Embryonic facial prominence (tissue), 1 donor: ENCODE measurements around the gene MPL.
"Not testable (repeated sequence)": the region's sequence is repeated elsewhere in the genome, so short reads cannot be mapped to it uniquely, and the experiment has no call there.

ENCODE experiments used
- DNase-seq: peaks from one replicate; pipeline ENCODE4 v3.0.0-alpha.2; 2016; ENCODE audit errors: extremely low spot score

The MPL gene

DNA sequence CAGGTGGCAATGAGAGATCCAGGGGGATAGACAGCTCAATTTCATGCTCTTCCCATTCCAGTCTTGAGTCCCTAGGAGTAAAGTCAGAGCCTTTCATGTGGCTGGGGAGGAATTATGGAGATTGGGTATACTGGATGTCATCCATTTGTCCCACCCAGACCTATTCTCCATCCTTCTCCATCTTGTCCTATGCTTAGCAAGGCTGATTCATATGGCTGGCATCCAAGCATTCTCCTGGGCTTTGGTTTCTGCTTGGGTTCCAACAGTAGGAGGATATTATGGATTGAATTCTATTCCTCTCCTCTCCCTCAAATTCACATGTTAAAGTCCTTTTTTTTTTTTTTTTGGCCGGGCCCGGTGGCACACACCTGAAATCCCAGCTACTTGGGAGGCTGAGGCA lies 17.3 kb downstream of the MPL start:
- no peak for DNase-seq

DNA sequence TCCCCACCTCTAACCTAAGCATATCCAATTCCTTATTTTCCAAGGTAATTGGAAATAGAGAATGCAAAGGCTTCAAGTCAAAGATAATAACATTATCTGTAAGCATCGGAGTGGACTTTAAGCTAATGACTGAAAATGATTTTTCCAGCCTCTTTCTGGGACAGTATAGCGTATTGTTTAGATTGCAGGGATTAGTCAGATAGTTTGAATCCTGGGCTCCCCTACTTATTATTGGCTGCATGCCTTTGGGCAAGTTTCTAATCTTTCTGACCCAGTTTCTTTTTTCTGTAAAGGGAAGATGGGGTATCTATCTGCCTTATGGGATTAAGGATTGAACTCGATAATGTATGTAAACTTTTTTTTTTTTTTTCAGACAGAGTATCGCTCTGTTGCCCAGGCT lies 19.6 kb downstream of the MPL start:
- no peak for DNase-seq

DNA sequence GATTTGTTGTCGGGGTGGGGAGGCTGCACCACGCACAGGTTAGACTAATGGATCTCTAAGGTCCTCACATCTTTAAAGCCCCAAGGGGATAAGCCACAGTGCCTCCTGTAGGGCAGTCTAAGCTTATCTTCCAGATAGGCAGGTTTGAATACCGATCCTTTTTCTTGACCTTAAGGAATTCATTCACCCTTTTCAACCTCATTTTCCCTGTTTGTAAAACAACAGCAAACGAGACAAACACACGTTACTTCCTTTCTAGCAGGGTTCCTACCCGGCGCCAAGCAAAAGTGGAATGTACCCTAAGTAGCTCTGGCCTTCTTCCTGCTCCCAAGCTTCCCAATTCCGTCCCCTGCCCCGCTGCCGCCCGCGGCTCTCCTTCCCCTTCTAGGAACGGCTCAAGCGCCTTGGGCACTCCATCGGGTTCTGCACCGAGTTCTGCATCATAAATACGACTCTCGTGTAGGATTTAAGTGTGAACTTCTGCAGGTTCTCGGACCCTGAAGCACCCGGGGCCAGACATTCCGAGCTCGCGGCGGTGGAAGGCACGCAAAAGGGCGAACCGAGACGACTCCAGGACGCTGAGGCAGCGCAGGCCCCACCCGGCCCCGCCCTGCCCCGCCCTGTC lies 20.6 kb downstream of the MPL start:
- no peak for DNase-seq

DNA sequence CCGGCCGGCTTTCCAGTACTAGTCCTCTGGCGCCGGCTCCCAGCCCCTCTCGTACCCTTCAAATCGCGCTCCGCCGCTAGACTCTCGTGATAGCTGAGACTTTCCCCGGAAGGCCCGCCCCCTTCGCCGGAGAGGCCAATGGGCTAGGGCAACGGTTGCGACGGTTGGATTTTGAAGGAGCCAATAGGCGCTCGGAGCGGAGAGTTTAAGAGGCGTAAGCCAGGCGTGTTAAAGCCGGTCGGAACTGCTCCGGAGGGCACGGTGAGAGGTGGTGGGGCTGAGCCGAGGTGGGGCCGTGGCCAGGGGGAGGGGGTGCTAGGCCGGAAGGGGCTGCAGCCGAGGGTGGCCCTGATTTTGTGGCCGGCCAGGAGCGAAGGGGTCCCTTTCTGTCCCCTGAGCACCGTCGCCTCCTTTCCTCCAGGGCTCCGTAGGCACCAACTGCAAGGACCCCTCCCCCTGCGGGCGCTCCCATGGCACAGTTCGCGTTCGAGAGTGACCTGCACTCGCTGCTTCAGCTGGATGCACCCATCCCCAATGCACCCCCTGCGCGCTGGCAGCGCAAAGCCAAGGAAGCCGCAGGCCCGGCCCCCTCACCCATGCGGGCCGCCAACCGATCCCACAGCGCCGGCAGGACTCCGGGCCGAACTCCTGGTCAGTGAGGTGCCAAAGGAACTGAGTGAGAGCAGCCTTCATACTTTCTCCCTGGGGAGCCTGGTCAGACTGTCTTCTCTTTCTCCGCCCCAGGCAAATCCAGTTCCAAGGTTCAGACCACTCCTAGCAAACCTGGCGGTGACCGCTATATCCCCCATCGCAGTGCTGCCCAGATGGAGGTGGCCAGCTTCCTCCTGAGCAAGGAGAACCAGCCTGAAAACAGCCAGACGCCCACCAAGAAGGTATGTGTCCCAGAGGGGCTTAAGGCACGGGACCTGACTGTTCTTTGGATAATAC lies 21.4 kb downstream of the MPL start, which contains the start of gene CDC20:
Gene CDC20, plus strand, starts transcription at position 236 of the 948 bp plus-strand sequence. Its CDS starts 235 bp downstream, at position 471.
- DNase-seq, result peak; percentile 95

DNA sequence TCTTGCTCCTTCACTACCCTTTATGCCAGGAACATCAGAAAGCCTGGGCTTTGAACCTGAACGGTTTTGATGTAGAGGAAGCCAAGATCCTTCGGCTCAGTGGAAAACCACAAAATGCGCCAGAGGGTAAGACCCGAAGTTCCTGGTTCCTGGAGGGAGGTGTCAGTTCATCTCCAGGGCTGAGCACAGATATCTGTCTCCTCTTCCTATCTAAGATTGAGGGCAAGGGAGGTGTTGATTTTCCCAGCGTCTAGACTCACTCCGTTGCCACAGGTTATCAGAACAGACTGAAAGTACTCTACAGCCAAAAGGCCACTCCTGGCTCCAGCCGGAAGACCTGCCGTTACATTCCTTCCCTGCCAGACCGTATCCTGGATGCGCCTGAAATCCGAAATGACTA lies 22.1 kb downstream of the MPL start:
- DNase-seq, result no peak

DNA sequence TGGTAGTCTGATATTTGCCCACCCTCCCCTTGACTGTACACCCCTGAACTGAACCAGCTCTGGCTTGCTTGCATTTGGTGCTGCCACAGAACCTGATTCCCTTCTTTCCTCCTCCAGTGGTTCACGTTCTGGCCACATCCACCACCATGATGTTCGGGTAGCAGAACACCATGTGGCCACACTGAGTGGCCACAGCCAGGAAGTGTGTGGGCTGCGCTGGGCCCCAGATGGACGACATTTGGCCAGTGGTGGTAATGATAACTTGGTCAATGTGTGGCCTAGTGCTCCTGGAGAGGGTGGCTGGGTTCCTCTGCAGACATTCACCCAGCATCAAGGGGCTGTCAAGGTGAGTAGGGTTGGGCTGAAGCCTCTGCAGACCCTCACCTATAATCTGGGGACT lies 23.0 kb downstream of the MPL start:
- DNase-seq, result no peak

DNA sequence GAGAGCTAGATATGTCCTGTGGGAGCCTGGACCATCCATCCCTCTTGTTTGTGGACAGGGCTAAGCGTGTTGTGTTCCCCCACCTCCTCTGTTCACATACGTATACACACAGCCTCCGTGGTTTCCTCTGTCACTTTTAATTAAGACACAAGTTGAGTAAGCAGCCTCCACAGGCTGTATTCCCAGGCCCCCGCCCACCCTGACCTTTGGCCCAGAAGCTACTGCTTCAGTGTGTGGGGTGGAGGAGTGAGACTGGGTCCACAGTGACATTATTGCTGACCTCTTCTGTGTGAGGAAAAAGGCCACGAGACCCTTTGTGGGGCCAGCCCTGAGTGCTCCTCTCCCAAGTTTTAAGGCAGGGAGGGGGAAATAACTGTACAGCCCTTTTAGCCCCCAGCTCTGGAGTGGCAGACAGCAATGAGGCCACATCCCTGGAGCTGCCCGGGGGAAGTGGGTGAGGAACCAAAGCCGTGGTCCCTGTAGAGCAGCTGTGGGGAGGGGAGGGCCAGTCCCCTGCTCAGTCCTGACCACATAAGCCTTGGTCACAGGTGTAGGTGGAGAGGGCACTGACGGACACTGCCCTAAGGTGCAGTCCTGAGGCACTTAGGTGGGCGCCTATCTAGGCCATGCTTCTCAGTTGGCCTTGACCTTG lies 25.8 kb downstream of the MPL start:
- DNase-seq, result no peak

DNA sequence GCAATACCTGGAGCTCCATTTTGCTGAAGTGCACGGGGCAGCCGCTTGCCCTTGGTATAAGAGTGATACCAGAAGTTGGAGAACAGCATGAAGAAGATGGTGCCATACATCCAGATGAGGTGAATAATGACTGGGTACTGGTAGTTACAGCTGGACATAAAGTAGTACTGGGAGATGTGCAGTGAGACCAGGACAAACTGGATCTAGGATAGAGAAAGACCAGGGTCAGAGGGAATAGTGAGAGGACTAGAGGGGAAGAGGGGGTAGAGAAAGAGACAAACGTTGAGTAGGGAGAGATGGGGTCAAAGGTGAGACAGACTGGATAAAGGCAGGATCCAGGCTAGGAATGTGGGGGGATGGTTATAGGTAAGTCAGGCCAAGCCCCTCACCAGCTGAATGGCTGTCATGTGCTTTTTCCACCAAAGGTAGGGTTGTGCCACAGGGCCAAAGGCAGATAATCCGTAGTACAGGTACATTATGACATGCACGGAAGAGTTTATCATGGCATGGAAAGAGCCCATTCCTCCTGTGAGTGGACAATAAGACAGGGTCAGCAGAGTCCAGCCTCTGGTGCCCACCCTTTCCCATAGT lies 26.4 kb downstream of the MPL start:
- DNase-seq, result no peak

DNA sequence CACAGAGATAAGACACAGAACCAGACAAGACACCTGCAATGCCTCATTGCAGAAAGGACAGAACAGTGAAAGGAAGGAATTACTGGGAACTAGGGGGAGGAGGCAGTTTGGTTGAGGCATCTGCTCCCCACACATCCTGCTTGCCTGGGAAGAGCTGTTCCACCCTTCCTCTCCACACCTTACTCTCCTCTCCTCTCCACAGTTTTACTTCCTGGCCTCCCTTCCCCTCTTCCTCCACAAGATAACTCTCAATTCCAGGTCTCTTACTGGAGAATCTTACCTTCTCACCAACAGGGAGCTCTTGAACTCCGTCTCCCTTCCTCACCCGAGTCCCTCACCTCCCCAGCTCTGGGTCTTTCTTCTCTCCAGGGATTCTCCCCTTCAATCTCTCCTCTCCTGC lies 28.1 kb downstream of the MPL start:
- no peak for DNase-seq

DNA sequence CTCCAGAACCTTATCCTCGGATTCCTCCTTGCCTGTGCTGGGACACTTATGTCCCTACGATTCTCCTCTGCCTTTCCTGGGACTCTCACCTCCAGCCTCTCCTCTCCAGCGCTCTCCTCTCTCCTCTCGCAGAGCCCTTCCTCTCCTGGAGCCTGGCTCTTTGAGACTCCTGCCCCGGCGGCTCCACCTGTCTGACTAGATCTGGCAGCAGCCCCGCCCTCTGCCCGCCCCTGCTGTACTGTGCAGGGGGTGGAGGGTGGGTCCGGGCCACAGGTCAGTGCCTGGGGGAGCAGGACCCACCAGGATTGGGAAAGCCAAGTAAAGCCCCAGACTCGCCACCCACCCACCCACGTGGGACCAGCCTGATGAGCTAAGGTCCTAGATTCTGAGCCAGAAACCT lies 28.6 kb downstream of the MPL start:
- no peak for DNase-seq

DNA sequence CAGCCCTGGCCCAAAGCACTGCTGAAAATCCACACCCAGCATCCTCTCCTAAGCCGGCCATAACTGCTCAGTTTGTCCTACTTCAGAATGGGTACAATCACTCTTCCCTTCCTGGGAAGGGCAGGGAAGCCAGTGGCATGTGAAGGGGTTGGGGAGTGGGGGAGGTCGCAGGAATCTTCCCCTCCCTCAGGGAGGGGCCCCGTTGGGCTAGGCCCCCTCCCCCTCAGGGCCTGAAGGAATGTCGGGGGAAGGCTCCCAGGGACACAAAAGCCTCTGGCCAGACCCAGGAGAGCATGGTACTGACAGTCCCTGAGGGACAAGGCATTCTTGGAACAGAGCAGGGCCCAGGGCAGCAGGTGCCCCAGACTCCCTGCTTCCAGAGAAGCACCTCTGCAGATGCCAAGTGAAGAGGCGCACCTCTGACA lies 29.0 kb downstream of the MPL start:
- no peak for DNase-seq

DNA sequence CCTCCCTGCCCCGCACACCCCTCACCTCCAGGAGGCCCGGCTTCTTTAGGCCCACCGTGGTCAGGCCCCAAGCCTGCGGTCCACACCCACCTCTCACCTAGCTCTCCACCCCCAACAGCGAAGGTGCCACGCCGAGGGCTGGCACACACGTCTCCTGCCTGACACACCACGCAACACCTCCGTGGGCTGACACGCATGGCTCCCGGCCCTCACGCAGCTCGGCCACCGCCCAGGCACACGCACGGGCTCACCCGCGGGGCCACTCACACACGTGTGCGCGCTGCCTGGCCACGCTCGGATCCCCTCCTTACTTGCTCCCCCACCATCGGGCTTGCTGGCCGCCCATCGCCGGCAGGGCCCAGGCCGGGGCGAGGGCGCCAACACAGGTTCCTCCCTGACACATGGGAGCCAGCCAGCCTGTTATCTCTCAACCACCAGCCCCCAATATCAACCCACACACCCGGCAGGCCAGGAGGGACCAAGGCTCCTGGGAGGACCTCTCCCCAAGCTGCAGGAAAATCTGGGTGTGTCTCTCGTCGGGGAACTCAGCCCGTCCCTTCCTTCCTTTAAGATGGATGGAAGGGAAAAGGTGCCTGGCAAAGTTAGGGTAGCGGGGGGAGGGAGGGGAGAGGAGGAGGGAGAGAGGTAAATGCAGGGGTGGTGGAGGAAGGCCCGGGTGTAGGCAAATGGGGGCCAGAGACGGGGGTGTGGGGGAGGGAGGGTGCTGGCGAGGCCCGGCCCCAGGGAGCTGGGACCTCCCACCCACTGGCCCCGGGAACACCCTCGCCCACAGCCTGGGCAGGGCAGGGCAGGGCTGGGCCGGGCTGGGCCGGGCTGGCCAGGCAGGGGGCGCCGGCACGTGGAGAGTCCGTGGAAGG lies 29.6 kb downstream of the MPL start:
- no peak for DNase-seq

DNA sequence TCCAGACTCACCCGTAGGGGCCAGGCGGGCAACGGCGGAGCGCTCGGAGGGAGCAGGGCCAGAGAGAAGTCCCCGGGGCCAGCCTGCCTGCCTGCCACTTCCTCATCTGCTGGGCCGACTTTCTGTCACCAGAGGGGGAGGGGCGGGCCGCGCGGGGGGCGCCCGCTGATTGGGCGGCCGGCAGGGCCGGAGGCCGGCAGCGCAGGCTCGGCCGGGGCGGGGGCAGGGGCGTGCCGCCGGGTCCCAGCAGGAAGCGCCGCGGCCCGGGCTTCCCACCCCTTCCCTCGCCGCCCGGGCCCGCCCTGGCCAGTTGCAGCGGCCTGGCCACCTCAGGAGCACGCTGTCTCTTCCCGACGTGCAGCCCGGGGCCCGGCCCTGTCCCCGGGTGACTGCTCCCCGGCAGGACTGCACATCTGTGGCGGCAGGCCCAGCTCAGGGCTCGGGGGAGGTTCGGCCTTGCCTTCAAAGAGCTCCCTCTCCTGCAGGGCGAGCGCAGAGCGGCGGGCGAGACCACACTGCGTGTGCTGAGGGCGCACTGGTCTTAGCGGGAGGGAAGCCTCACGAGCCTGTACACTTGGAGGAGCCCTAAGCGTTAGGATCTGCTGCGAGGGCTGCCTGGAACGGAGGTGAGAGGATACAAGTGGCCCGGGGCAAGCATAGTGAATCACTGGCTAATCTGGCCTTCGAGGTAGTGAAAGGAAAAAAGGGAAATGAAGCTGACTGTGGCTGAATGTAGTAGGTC lies 30.5 kb downstream of the MPL start, which contains the start of gene ELOVL1:
Gene ELOVL1, minus strand, starts transcription at position 108 of the 742 bp plus-strand sequence. CDS start 2,402 bp downstream, outside the sequence.
- DNase-seq, result no peak

DNA sequence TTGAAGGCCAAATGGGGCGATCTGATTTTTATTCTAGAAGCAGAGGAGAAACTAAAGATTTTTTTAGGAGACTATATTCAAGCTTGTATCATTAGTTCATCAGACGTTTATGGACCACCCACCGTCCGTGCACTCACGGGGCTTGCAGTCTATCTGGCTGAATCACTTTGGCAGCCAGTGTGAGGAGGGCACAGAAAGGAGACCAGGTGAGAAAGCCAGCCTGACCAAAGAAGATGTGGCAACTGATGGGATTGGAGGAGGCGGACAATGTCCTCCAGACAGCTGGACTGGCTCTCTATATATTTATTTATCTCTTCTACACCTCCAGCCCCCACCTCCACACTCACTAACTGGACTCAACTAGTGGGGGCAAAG lies 31.0 kb downstream of the MPL start:
- no peak for DNase-seq

DNA sequence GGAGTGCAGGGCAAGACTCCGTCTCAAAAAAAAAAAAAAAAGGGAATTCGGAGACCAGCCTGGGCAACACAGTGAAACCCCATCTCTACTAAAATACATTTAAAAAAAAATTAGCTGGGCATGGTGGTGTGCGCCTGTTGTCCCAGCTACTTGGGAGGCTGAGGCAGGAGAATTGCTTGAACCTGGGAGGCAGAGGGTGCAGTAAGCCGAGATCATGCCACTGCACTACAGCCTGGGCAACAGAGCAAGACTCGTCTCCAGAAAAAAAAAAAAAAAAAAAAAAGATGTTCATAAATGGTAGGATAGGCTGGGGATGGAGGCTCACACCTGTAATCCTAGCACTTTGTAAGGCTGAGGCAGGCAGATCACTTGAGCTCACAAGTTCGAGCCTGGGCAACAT lies 32.2 kb downstream of the MPL start:
- not testable (repeated sequence) for DNase-seq

DNA sequence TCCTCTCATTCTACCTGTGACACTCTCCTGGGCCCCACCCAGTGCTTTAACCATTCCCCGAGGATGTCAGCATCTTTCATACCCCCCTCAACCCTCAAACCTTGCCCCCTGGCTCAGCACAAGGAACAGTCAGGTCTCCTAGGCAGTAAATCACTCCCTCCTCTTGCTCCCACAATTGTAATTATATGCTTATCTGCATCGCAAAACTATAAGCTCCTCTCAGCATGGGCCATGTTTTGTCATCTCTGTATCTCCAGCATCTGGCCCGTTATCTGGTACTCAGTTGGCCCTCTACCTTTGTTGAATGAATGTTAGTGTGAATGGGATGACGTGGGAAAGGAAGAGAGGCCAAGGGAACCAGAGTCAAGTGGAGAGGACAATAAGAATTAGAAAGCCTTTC lies 32.9 kb downstream of the MPL start:
- no peak for DNase-seq

DNA sequence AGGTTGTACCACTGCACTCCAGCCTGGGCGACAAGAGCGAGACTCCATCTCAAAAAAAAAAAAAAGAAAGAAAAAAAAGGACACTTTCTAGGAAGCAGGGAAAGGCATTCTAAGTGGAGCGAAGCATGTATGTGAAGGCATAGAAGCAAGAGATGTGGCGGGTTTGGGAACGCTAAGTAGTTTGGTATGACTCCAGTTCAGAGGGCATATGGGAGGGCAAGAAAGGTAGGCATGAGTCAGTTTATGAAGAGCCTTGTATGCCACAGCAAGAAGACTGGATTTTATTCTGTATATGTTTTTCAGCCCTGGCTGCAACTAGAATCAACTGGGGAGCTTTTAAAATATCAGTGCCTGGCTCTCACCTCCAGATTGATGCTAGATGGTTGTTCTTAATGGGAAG lies 34.6 kb downstream of the MPL start:
- DNase-seq, result no peak

DNA sequence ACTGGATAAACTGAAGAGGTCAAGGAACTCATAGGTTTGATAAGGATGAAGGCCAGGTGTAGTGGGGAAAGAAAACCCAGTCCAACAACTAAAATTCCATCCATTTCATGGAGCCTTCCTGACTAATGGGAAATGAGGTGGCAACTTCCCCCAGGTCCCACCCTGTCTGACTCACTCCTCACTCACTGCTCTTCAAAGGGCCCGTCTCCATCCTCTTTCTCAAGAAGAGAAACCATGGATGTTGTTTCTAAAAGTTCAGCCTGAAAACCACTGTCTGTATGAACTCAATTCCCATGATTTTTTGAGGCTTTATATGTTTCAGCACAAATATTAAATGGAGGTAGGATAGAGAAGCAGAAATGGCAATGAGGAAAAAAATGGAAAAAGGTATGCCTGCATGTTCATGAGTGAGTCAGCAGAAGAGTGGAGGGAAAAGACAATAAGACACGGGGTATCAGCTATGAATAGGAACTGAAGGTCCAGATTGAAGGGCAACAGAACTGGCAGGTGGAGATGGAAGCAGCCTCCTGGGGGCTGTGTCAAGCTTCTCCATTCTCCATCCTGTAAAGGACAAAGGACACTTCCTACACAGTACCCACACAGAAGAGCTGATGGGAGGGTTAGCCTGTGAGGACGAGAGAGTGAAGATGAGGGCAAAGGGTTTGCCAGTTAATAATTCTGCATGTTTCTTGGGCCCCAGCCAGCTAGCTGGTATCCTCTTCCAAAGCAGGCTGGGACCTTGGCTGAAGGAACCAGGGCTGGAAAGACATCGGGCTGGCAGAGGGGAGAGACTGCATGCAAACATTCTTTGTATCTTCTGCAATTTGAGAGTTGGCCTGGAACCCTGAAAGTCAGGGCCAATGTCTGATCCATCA lies 35.7 kb downstream of the MPL start:
- DNase-seq, result no peak

DNA sequence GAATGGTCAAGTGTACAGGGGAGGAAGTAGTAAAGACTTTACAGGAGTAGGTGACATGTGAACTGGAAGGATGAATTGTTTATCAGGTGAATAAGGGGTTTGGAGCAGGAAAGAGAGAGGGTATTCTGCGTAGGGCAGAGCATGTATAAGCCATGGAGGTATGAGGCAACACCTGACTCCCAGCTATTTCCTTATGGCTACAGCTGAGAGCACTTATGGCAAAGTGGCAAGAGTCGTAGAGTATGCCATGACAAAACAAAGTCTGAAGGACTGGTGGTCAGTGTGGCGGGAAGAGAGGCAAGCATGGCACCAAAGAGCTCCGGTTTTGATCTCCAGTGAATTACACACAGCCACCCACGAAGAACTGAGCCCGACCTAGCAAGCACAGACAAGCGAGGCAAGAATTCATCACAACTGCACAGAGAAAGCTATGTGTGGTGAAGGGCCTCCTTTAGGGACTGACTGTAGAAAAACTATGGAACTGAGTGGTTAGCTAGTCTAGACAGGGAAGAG lies 39.2 kb downstream of the MPL start:
- no peak for DNase-seq
